Measurements from ENCODE around the gene WNT3. TPM values are rescaled to one million over a fixed set of nuclear protein-coding genes. Genes with fewer than 3 reads are reported as not detected.

Gene WNT3
- total RNA-seq, 1 experiment from 2014 or later, result 5.5 TPM

DNA sequence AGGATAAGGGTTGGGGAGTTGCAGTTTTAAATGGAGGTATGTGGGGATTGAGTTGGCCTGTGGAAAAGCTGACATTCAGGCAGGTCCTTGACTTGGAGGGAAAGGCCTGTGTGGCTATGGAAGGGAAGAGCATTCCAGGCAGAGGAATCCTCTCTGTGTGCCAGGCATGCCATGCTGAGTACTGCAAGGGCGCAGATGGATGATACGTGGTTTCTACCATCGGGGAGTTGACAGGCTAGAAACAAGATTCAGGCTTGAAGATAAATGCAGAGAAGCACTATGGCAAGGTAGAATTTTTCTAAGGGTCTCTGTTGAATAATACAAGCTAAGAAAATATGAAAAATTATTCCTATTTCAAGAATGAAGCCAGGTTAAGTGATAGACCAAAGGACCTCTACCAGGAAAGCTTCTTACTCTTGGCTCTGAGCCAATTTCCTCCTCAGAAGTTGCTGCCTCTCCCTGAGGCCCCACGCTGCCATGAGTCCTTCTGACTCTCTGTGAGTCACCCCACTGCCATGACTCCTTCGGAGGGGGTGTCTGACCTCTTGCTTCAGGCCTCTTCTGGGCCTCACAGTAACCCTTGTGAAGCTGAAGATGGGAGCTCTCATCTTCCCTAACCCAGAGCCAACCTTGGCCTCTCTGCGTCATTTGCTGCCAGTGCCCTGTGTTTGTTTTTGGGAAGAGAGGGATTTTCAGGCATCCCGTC is 75.8 kb downstream of the WNT3 start:
- H4K20me1 ChIP-seq (ENCODE audit: insufficient read depth), result no peaks in the 10 kb centered on the region
- ChIA-PET POLR2A (no interaction called here), CTCF (no interaction called here), RAD21 (ENCODE audit: low non-redundant PET in 1 of 2, low total read pairs in 2 of 2, uncharacterized antibody in 2 of 2, unreplicated experiment in 2 of 2) (no interaction called here)
- H3K4me2 ChIP-seq (ENCODE audit: low read length), result peak overlapping the region; percentile 26
- intact Hi-C loops (cut with micrococcal nuclease), result no loop called here
- DNase-seq (ENCODE audit: low read depth, low spot score) (peak; percentile 57), ATAC-seq (peak; percentile 95)
- H3K27ac ChIP-seq (ENCODE audit: low read depth, low read length), result no peak overlapping the region
- H2AFZ ChIP-seq (ENCODE audit: low read depth, low read length, poor library complexity, severe bottlenecking), result no peak overlapping the region
- H3K27me3 ChIP-seq (ENCODE audit: insufficient read depth, low read length), result no peaks in the 10 kb centered on the region
- H3K9ac ChIP-seq (ENCODE audit: low read length), result no peak overlapping the region
- no peaks in the 10 kb centered on the region for H3K36me3 ChIP-seq (ENCODE audit: control insufficient read depth in 1 of 2, insufficient read depth in 2 of 2, low read length in 2 of 2)
- H3K9me3 ChIP-seq (ENCODE audit: control insufficient read depth in 1 of 2, insufficient read depth in 1 of 2, low read depth in 1 of 2, low read length in 2 of 2), result no peaks in the 10 kb centered on the region
- BruUV-seq (replicated peaks), result no TSS peak
- H3K4me1 ChIP-seq (ENCODE audit: control insufficient read depth in 1 of 2, insufficient read depth in 2 of 2, low read length in 2 of 2), result peaks cover 11 to 17% of the 10 kb centered on the region in 2 experiments
- H3K9me2 ChIP-seq (ENCODE audit: insufficient read depth), result no peaks in the 10 kb centered on the region
- peak; percentile 30; the same call in 1 of the 2 replicates for TF ChIP-seq EGR1 (IDR thresholded peaks at IDR 0.05; ENCODE audit: low read depth)
- no peak for TF ChIP-seq POLR2AphosphoS5 (IDR thresholded peaks at IDR 0.05; ENCODE audit: low read depth, low read length)
- TF ChIP-seq ELF1 (IDR thresholded peaks at IDR 0.05; ENCODE audit: borderline replicate concordance, low read depth), result no peak
- no peak for TF ChIP-seq POLR2A (IDR thresholded peaks at IDR 0.05; ENCODE audit: borderline replicate concordance, extremely low read depth, insufficient read depth, insufficient read length)
- no peak for TF ChIP-seq SIN3A (IDR thresholded peaks at IDR 0.05; ENCODE audit: low read depth)
- TF ChIP-seq, protein P1, sequence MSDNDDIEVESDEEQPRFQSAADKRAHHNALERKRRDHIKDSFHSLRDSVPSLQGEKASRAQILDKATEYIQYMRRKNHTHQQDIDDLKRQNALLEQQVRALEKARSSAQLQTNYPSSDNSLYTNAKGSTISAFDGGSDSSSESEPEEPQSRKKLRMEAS (IDR thresholded peaks at IDR 0.05), result 0 out of 2 replicates have a peak, but pooled peaks have one; percentile 45
- TF ChIP-seq CEBPB (IDR thresholded peaks at IDR 0.05; ENCODE audit: low read depth), result 0 out of 2 replicates have a peak, but pooled peaks have one; percentile 43
- TF ChIP-seq, protein P2, sequence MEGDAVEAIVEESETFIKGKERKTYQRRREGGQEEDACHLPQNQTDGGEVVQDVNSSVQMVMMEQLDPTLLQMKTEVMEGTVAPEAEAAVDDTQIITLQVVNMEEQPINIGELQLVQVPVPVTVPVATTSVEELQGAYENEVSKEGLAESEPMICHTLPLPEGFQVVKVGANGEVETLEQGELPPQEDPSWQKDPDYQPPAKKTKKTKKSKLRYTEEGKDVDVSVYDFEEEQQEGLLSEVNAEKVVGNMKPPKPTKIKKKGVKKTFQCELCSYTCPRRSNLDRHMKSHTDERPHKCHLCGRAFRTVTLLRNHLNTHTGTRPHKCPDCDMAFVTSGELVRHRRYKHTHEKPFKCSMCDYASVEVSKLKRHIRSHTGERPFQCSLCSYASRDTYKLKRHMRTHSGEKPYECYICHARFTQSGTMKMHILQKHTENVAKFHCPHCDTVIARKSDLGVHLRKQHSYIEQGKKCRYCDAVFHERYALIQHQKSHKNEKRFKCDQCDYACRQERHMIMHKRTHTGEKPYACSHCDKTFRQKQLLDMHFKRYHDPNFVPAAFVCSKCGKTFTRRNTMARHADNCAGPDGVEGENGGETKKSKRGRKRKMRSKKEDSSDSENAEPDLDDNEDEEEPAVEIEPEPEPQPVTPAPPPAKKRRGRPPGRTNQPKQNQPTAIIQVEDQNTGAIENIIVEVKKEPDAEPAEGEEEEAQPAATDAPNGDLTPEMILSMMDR (IDR thresholded peaks at IDR 0.05 in 2 of 3, conservative IDR thresholded peaks at IDR 0.05 in 1 of 3; ENCODE audit: borderline replicate concordance in 1 of 3, insufficient read depth in 1 of 3, low read depth in 2 of 3, low read length in 2 of 3), result no peak
- peak; percentile 48; the same call in 1 of the 2 replicates for TF ChIP-seq CBX3 (IDR thresholded peaks at IDR 0.05; ENCODE audit: low read depth)
- no peak for TF ChIP-seq EZH2 (IDR thresholded peaks at IDR 0.05)
- TF ChIP-seq JUND (IDR thresholded peaks at IDR 0.05), result peak; percentile 60
- TF ChIP-seq SP1 (IDR thresholded peaks at IDR 0.05; ENCODE audit: low read depth), result peak; percentile 53; the same call in 1 of the 2 replicates
- TF ChIP-seq, protein P3, sequence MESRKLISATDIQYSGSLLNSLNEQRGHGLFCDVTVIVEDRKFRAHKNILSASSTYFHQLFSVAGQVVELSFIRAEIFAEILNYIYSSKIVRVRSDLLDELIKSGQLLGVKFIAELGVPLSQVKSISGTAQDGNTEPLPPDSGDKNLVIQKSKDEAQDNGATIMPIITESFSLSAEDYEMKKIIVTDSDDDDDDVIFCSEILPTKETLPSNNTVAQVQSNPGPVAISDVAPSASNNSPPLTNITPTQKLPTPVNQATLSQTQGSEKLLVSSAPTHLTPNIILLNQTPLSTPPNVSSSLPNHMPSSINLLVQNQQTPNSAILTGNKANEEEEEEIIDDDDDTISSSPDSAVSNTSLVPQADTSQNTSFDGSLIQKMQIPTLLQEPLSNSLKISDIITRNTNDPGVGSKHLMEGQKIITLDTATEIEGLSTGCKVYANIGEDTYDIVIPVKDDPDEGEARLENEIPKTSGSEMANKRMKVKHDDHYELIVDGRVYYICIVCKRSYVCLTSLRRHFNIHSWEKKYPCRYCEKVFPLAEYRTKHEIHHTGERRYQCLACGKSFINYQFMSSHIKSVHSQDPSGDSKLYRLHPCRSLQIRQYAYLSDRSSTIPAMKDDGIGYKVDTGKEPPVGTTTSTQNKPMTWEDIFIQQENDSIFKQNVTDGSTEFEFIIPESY (IDR thresholded peaks at IDR 0.05; ENCODE audit: extremely low read depth, insufficient replicate concordance, low read length), result no peak
- peak; percentile 85 for TF ChIP-seq FOSL1 (IDR thresholded peaks at IDR 0.05; ENCODE audit: low read depth)
- TF ChIP-seq SRF (IDR thresholded peaks at IDR 0.05; ENCODE audit: low read depth), result peak; percentile 40; the same call in 1 of the 2 replicates
- 0 out of 2 replicates have a peak, but pooled peaks have one; percentile 7 for TF ChIP-seq RAD21 (IDR thresholded peaks at IDR 0.05; ENCODE audit: low read depth)
- TF ChIP-seq YY1 (IDR thresholded peaks at IDR 0.05; ENCODE audit: extremely low read depth, insufficient replicate concordance, low read depth, low read length), result no peak
- TF ChIP-seq EZH2phosphoT487 (IDR thresholded peaks at IDR 0.05; ENCODE audit: borderline replicate concordance), result no peak
- no peak for TF ChIP-seq ZNF274 (IDR thresholded peaks at IDR 0.05; ENCODE audit: low read depth, low read length)
- no peak for TF ChIP-seq ZFX (IDR thresholded peaks at IDR 0.05)
- TF ChIP-seq TCF7L2 (IDR thresholded peaks at IDR 0.05; ENCODE audit: borderline replicate concordance, extremely low read depth, insufficient read depth, insufficient read length), result no peak
- H3K4me3 ChIP-seq (replicated peaks in 1 of 2; ENCODE audit: low read depth in 1 of 2, low read length in 2 of 2), result no peak overlapping the region
- no peaks in the 10 kb centered on the region for H3K79me2 ChIP-seq (ENCODE audit: insufficient read depth, low read length)

Data from HCT116 (cell line).